HL-60 (cell line): ENCODE measurements around the gene MPP3.

Experiments
- CTCF ChIP-seq: IDR thresholded peaks from one replicate; pipeline ENCODE4 v1.5.1; 2011; ENCODE audit warnings: low read length, control low read depth, inconsistent platforms; ENCODE audit not compliant: insufficient read depth
- GABPA ChIP-seq: IDR thresholded peaks from 2 replicates; pipeline ENCODE4 v1.6.1; 2012; ENCODE audit warnings: low read depth
- POLR2AphosphoS5 ChIP-seq: IDR thresholded peaks from 2 replicates; pipeline ENCODE4 v1.6.1; 2012; ENCODE audit warnings: low read depth
- SPI1 ChIP-seq: IDR thresholded peaks from 2 replicates; pipeline ENCODE4 v1.6.1; 2012; ENCODE audit warnings: low read depth, mild to moderate bottlenecking, borderline replicate concordance
- TF ChIP-seq, protein P1 (sequence below): IDR thresholded peaks from 2 replicates; pipeline ENCODE4 v1.6.1; 2012; ENCODE audit warnings: low read depth; ENCODE audit not compliant: insufficient replicate concordance

- TF ChIP-seq CTCF, result no peak
- TF ChIP-seq POLR2AphosphoS5, result no peak
- no peak for TF ChIP-seq GABPA
- TF ChIP-seq, protein P1, sequence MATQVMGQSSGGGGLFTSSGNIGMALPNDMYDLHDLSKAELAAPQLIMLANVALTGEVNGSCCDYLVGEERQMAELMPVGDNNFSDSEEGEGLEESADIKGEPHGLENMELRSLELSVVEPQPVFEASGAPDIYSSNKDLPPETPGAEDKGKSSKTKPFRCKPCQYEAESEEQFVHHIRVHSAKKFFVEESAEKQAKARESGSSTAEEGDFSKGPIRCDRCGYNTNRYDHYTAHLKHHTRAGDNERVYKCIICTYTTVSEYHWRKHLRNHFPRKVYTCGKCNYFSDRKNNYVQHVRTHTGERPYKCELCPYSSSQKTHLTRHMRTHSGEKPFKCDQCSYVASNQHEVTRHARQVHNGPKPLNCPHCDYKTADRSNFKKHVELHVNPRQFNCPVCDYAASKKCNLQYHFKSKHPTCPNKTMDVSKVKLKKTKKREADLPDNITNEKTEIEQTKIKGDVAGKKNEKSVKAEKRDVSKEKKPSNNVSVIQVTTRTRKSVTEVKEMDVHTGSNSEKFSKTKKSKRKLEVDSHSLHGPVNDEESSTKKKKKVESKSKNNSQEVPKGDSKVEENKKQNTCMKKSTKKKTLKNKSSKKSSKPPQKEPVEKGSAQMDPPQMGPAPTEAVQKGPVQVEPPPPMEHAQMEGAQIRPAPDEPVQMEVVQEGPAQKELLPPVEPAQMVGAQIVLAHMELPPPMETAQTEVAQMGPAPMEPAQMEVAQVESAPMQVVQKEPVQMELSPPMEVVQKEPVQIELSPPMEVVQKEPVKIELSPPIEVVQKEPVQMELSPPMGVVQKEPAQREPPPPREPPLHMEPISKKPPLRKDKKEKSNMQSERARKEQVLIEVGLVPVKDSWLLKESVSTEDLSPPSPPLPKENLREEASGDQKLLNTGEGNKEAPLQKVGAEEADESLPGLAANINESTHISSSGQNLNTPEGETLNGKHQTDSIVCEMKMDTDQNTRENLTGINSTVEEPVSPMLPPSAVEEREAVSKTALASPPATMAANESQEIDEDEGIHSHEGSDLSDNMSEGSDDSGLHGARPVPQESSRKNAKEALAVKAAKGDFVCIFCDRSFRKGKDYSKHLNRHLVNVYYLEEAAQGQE, result no peak
- TF ChIP-seq SPI1, result no peak
These were observed 2.3 kb downstream of the MPP3 start for GRCh38 chr17:43830510-43831140.
